HFF-Myc (cell line): ENCODE results near the gene TPRN.

Experiments used
- DNase-seq: peaks from one replicate; pipeline ENCODE4 v3.0.0-alpha.2; 2011; ENCODE audit warnings: low read depth; ENCODE audit errors: extremely low read depth
- H3K4me3 ChIP-seq: replicated peaks from 2 replicates; pipeline ENCODE4 v1.5.1; 2011; ENCODE audit warnings: low read depth, mild to moderate bottlenecking, control low read depth, low read length
- CTCF ChIP-seq: IDR thresholded peaks from 2 replicates; pipeline ENCODE4 v1.5.1; 2012; ENCODE audit warnings: mild to moderate bottlenecking, low read depth, low read length, control low read depth; ENCODE audit errors: missing control alignments

TPRN gene

GRCh38 chr9:137164370-137165249 lies 35.9 kb downstream of the TPRN start:
- no peak for TF ChIP-seq CTCF
- no peak for DNase-seq
- no peak overlapping the region for H3K4me3 ChIP-seq

GRCh38 chr9:137163805-137164204 lies 36.7 kb downstream of the TPRN start:
- H3K4me3 ChIP-seq = no peak overlapping the region
- no peak for TF ChIP-seq CTCF
- DNase-seq = no peak

- TF ChIP-seq CTCF = no peak
- DNase-seq = no peak
- H3K4me3 ChIP-seq = no peak overlapping the region; the same call in 1 of the 2 replicates
Measured at GRCh38 chr9:137163365-137163715, 37.2 kb downstream of the TPRN start.

- H3K4me3 ChIP-seq = no peak overlapping the region; the same call in 1 of the 2 replicates
- DNase-seq = no peak
- TF ChIP-seq CTCF = no peak
Measured at GRCh38 chr9:137162505-137163364, 37.8 kb downstream of the TPRN start.

GRCh38 chr9:137161558-137162486 lies 38.7 kb downstream of the TPRN start:
- no peak for DNase-seq
- no peak for TF ChIP-seq CTCF
- no peak overlapping the region for H3K4me3 ChIP-seq
